Measurements from ENCODE around the gene ZSWIM5.

GRCh38 chr1:45116820-45117219, 89.6 kb downstream of the ZSWIM5 start:
- TF ChIP-seq ZSCAN18 (CRISPR knock-in tag; IDR thresholded peaks at IDR 0.05) (no peak), E2F1 (CRISPR knock-in tag; IDR thresholded peaks at IDR 0.05) (no peak), CTCF (IDR thresholded peaks at IDR 0.05) (no peak), MAX (CRISPR knock-in tag; IDR thresholded peaks at IDR 0.05) (no peak), TEAD4 (CRISPR knock-in tag; IDR thresholded peaks at IDR 0.05) (no peak), E2F4 (CRISPR knock-in tag; IDR thresholded peaks at IDR 0.05; ENCODE audit: borderline replicate concordance, low read depth) (no peak), USF2 (CRISPR knock-in tag; IDR thresholded peaks at IDR 0.05) (no peak)

Data from WTC11 (cell line).